K562 (cell line): ENCODE results near the gene C19orf47. TPM values are rescaled to one million over a fixed set of nuclear protein-coding genes. Genes with fewer than 3 reads are reported as not detected.
A peak's percentile ranks its signal among the peaks of the same experiment; 100 is the strongest.

ENCODE experiments used
- E2F3 ChIP-seq: fragments of 250-450 bp; sonication (Bioruptor Pico); IDR thresholded peaks from 2 replicates; pipeline ENCODE4 v1.4.0; 2020; ENCODE audit warnings: mild to moderate bottlenecking
- MCM2 ChIP-seq: fragments of 450-650 bp; IDR thresholded peaks from 2 replicates; pipeline ENCODE4 v1.6.1; 2017; ENCODE audit warnings: low read depth, mild to moderate bottlenecking
- RAD21 ChIP-seq, 2 experiments: fragments of 250-450 bp in 1 of 2; fragments of 450-650 bp in 1 of 2; sonication (Bioruptor Pico) in 1 of 2; formaldehyde crosslinking in 1 of 2; IDR thresholded peaks in 1 of 2; conservative IDR thresholded peaks in 1 of 2; 2 replicates each; pipeline versions ENCODE4 v1.4.0 to v1.8.0; 2020 to 2022; ENCODE audit warnings: mild to moderate bottlenecking in 2 of 2, moderate library complexity in 1 of 2
- TAF1 ChIP-seq: IDR thresholded peaks from 2 replicates; pipeline ENCODE4 v1.6.1; 2011; ENCODE audit warnings: mild to moderate bottlenecking, low read length, moderate library complexity; ENCODE audit not compliant: insufficient read depth, control insufficient read depth, severe bottlenecking; ENCODE audit errors: extremely low read depth
- polyA plus RNA-seq, 8 experiments: library from polyadenylated mRNA; depleted of rRNA in 4 of 8; stranded (reverse) in 5 of 8; unstranded in 3 of 8; fragments of >200 nt; fragmentation: Nextera tagmentation in 2 of 8; fragmentation: Illumina TruSeq in 1 of 8; extraction: Ambion mirVana in 2 of 8; extraction: Trizol in 1 of 8; gene quantifications; 2 replicates each; pipeline versions ENCODE4 v1.2.1 to v1.2.3, GENCODE V29; 2011 to 2014; ENCODE audit warnings: inconsistent platforms in 1 of 8, missing spikeins in 1 of 8
- total RNA-seq, 7 experiments: library from RNA; depleted of rRNA in 6 of 7; stranded (reverse); fragments of >200 nt in 6 of 7; fragmentation: Illumina TruSeq in 2 of 7; extraction: Trizol in 2 of 7; gene quantifications; 2 replicates each; pipeline versions ENCODE4 v1.2.1 to v1.2.3, GENCODE V29; 2011 to 2021; ENCODE audit warnings: low replicate concordance in 1 of 7
- TF ChIP-seq, protein P1 (sequence below), 3 experiments: IDR thresholded peaks in 2 of 3; conservative IDR thresholded peaks in 1 of 3; 2 replicates each; pipeline ENCODE4 v1.5.1; 2011 to 2012; ENCODE audit warnings: low read length in 3 of 3, mild to moderate bottlenecking in 3 of 3, control low read depth in 2 of 3, improper control_type of control experiment in 1 of 3, inconsistent platforms in 1 of 3, low read depth in 1 of 3, mixed read lengths in 1 of 3, moderate library complexity in 1 of 3; ENCODE audit not compliant: insufficient read depth in 2 of 3
- TF ChIP-seq, protein P2 (sequence below), 3 experiments: fragments of 200-800 bp in 1 of 3; fragments of 250-450 bp in 1 of 3; fragments of 450-650 bp in 1 of 3; sonication (Bioruptor Pico) in 1 of 3; sonication (Bioruptor generic) in 1 of 3; formaldehyde crosslinking in 1 of 3; IDR thresholded peaks; 2 replicates each; pipeline versions ENCODE4 v1.6.1 to v1.8.0; 2016 to 2022; ENCODE audit warnings: mild to moderate bottlenecking in 2 of 3, missing genetic modification characterization in 2 of 3, missing compliant biosample characterization in 1 of 3, moderate library complexity in 1 of 3
- TF ChIP-seq, protein P3 (sequence below), 2 experiments: fragments of 250-450 bp in 1 of 2; fragments of 450-650 bp in 1 of 2; sonication (Bioruptor Pico) in 1 of 2; IDR thresholded peaks; 2 replicates each; pipeline versions ENCODE4 v1.6.1 to v1.8.0; 2016 to 2021; ENCODE audit warnings: mild to moderate bottlenecking in 2 of 2, moderate library complexity in 2 of 2, missing compliant biosample characterization in 1 of 2, missing genetic modification characterization in 1 of 2

The C19orf47 gene
- total and polyA plus RNA-seq, 9 of the 15 experiments (the other 6 are each of a cell fraction or from before 2014, with no cell fraction given) = 0.08 to 26.1 (median 14.7) TPM

DNA sequence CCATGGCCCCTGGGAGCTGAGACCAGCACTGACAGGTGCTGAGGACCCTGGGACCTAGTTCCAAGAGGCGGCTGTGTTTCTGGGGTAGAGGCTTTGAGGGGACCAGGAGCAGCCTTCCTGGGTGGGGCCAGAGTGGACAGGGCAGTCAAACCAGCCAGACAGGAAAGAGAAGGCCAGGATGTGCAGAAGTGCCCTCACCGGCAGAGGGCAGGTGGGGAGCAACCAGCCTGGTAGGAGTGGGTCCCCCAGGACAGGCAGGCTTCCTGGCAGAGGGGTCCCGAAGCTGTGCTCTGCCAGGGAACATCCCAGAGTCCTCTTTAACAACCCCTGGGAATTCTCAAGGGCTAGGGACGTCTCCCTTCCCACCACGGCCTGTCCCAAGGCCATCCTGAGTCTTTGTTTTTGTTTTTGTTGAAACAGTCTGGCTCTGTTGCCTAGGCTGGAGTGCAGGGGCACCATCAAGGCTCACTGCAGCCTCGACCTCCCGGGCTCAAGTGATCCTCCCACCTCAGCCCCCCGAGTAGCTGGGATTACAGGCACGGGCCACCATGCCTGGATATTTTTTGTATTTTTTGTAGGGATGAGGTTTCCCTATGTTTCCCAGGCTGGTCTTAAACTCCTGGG is 44.8 kb upstream of the C19orf47 start (continued):
- TF ChIP-seq, protein P1, sequence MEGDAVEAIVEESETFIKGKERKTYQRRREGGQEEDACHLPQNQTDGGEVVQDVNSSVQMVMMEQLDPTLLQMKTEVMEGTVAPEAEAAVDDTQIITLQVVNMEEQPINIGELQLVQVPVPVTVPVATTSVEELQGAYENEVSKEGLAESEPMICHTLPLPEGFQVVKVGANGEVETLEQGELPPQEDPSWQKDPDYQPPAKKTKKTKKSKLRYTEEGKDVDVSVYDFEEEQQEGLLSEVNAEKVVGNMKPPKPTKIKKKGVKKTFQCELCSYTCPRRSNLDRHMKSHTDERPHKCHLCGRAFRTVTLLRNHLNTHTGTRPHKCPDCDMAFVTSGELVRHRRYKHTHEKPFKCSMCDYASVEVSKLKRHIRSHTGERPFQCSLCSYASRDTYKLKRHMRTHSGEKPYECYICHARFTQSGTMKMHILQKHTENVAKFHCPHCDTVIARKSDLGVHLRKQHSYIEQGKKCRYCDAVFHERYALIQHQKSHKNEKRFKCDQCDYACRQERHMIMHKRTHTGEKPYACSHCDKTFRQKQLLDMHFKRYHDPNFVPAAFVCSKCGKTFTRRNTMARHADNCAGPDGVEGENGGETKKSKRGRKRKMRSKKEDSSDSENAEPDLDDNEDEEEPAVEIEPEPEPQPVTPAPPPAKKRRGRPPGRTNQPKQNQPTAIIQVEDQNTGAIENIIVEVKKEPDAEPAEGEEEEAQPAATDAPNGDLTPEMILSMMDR (IDR thresholded peaks at IDR 0.05 in 2 of 3, conservative IDR thresholded peaks at IDR 0.05 in 1 of 3; ENCODE audit: insufficient read depth in 2 of 3, low read depth in 1 of 3, low read length in 3 of 3) = peak; percentile 52 to 58 (median 54); a peak in 5 of 6 replicates
- TF ChIP-seq E2F3 (CRISPR knock-in tag) (no peak), RAD21 (CRISPR knock-in tag; conservative IDR thresholded peaks at IDR 0.05 in 1 of 2, IDR thresholded peaks at IDR 0.05 in 1 of 2) (peak; percentile 7 to 51; a peak in 2 of 4 replicates), TAF1 (no peak), MCM2 (no peak)
- TF ChIP-seq, protein P2, sequence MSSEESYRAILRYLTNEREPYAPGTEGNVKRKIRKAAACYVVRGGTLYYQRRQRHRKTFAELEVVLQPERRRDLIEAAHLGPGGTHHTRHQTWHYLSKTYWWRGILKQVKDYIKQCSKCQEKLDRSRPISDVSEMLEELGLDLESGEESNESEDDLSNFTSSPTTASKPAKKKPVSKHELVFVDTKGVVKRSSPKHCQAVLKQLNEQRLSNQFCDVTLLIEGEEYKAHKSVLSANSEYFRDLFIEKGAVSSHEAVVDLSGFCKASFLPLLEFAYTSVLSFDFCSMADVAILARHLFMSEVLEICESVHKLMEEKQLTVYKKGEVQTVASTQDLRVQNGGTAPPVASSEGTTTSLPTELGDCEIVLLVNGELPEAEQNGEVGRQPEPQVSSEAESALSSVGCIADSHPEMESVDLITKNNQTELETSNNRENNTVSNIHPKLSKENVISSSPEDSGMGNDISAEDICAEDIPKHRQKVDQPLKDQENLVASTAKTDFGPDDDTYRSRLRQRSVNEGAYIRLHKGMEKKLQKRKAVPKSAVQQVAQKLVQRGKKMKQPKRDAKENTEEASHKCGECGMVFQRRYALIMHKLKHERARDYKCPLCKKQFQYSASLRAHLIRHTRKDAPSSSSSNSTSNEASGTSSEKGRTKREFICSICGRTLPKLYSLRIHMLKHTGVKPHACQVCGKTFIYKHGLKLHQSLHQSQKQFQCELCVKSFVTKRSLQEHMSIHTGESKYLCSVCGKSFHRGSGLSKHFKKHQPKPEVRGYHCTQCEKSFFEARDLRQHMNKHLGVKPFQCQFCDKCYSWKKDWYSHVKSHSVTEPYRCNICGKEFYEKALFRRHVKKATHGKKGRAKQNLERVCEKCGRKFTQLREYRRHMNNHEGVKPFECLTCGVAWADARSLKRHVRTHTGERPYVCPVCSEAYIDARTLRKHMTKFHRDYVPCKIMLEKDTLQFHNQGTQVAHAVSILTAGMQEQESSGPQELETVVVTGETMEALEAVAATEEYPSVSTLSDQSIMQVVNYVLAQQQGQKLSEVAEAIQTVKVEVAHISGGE (CRISPR knock-in tag; IDR thresholded peaks at IDR 0.05) = peak in 1 of 3 experiments; percentile 16; a peak in 1 of 6 replicates
- TF ChIP-seq, protein P3, sequence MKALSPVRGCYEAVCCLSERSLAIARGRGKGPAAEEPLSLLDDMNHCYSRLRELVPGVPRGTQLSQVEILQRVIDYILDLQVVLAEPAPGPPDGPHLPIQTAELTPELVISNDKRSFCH (CRISPR knock-in tag; IDR thresholded peaks at IDR 0.05) = no peak
- TF ChIP-seq, protein P3 (tag; IDR thresholded peaks at IDR 0.05) = no peak
